Central memory CD8-positive, alpha-beta T cell (primary cell): ENCODE measurements around the gene KIAA0232.
"Not testable (repeated sequence)": the region's sequence is repeated elsewhere in the genome, so short reads cannot be mapped to it uniquely, and the experiment has no call there.

Experiments
- ATAC-seq: fragments of 150-1000 bp; cut with Tn5 transposase; replicated peaks from 2 replicates; pipeline ENCODE4 v1.10.0; 2022; ENCODE audit warnings: mild to moderate bottlenecking, moderate FRiP score, moderate number of reproducible peaks; ENCODE audit not compliant: poor library complexity, severe bottlenecking; ENCODE audit errors: extremely low read depth
- DNase-seq, 2 donors: peaks; one replicate each; pipeline ENCODE4 v3.0.0; 2021; ENCODE audit warnings: low spot score in 2 of 2
- H3K27ac Mint-ChIP-seq: one replicate; pipeline ENCODE4 v1.8.0; 2022; ENCODE audit warnings: low read depth, mild to moderate bottlenecking, moderate library complexity, mixed read lengths
- H3K27me3 Mint-ChIP-seq: one replicate; pipeline ENCODE4 v1.8.0; 2022; ENCODE audit warnings: mixed read lengths
- H3K36me3 Mint-ChIP-seq: one replicate; pipeline ENCODE4 v1.8.0; 2022; ENCODE audit warnings: mild to moderate bottlenecking, moderate library complexity, mixed read lengths; ENCODE audit not compliant: insufficient read depth
- H3K4me1 Mint-ChIP-seq: one replicate; pipeline ENCODE4 v1.8.0; 2022; ENCODE audit warnings: mixed read lengths
- H3K4me3 Mint-ChIP-seq: one replicate; pipeline ENCODE4 v1.8.0; 2022; ENCODE audit warnings: mild to moderate bottlenecking, moderate library complexity, mixed read lengths
- H3K9me3 Mint-ChIP-seq: one replicate; pipeline ENCODE4 v1.8.0; 2022; ENCODE audit warnings: mixed read lengths

The KIAA0232 gene

DNA sequence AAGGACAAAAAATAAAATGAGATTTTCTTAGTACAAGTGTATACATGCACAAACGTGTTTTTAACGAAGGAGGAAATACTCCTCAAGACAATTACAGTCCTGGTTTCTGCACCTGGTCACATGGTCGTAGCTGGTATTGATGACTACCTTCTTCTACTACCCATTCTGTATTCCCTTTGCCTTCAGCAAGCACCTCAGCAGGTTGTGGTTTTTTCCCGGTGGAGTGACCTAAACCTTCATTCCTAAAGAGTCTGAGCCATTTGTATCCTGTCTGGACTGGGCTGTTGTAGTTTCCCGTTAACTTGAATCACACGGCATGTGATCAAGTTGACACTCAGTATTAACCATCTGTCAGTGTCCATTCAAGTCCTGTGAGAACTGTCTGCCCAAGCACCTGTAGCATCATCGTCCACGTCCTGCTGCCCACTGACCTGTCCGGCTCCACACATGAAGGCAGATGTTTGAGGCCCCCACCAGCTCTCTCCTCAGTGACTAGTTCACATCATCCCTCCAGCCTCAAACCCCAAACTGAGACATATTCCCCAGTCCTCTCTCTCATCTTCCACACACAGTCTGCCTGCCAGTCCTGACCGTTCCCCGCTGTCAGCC, 96.0 kb downstream of the KIAA0232 start:
- ATAC-seq = no peak
- Mint-ChIP-seq H3K27me3 (no peaks in the 10 kb centered on the region), H3K36me3 (peaks cover 30% of the 10 kb centered on the region), H3K4me3 (no peak overlapping the region), H3K9me3 (no peaks in the 10 kb centered on the region), H3K27ac (peak overlapping the region; percentile 6), H3K4me1 (peaks cover 18% of the 10 kb centered on the region)
- DNase-seq = no peak

- Mint-ChIP-seq H3K27me3 (no peaks in the 10 kb centered on the region), H3K4me3 (no peak overlapping the region), H3K4me1 (peaks cover 12% of the 10 kb centered on the region), H3K36me3 (peaks cover 32% of the 10 kb centered on the region), H3K27ac (no peak overlapping the region), H3K9me3 (no peaks in the 10 kb centered on the region)
- ATAC-seq = no peak
- no peak for DNase-seq
Observed at GRCh38 chr4:6880691-6881090, 98.2 kb downstream of the KIAA0232 start.

DNA sequence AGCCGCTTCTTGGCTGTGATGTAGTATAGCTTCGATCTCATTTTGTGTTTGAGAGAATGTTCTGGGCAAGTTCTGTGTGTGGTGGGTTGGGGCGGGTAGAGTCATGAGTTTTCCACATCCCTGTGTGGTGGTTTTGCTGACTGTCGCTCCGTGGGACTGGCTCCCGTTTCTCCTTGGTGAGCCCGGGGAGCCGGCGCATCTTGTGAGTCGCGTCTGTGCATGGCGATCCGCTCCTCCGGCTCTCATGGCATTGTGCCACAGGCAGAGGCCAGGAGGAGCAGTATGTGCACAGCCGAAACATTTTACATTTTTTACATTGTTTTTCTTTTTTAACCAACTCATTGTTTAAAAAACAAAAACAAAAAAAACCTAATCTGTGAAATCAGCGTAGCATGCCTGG, 99.4 kb downstream of the KIAA0232 start:
- Mint-ChIP-seq H3K36me3 (peaks cover 30% of the 10 kb centered on the region), H3K9me3 (no peaks in the 10 kb centered on the region), H3K27me3 (no peaks in the 10 kb centered on the region), H3K4me3 (no peak overlapping the region), H3K27ac (no peak overlapping the region), H3K4me1 (peaks cover 4% of the 10 kb centered on the region)
- no peak for DNase-seq
- ATAC-seq = no peak

GRCh38 chr4:6884341-6884870, 101.9 kb downstream of the KIAA0232 start:
- DNase-seq = no peak
- ATAC-seq = no peak
- Mint-ChIP-seq H3K36me3 (peaks cover 20% of the 10 kb centered on the region), H3K4me3 (no peak overlapping the region), H3K27me3 (no peaks in the 10 kb centered on the region), H3K9me3 (no peaks in the 10 kb centered on the region), H3K4me1 (no peaks in the 10 kb centered on the region), H3K27ac (no peak overlapping the region)

DNA sequence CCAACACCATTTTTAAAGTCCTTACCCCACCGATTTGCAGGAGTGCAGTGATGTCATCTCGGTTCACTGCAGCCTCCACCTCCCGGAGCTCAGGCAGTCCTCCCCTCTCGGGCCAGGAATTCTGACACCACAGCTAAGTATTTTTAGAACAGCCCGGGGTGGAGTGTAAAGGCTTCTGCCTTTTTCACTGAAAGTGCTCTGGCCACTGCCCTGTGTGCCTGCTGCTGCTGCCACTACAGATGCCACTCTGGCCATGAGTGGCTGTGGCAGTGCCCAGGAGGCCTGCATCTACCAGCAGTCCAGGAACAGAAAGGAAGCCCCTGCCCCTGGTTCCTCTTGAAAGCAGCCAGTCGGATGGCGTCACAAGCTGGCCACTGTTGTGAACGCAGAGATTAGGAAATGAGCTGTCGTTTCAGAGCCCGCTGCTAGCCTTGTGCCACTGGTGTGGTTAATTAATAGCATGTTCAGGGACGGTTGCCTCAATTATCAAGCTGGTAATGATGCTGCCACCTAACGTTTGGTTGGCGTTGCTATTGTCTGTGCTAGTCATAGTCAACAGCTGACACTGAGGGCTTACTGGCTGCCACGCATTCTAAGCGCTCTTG, 103.5 kb downstream of the KIAA0232 start:
- H3K27ac Mint-ChIP-seq = no peak overlapping the region
- no peaks in the 10 kb centered on the region for H3K4me1 Mint-ChIP-seq
- no peak overlapping the region for H3K4me3 Mint-ChIP-seq
- no peak for DNase-seq
- peaks cover 14% of the 10 kb centered on the region for H3K36me3 Mint-ChIP-seq
- H3K27me3 Mint-ChIP-seq = no peaks in the 10 kb centered on the region
- no peaks in the 10 kb centered on the region for H3K9me3 Mint-ChIP-seq
- ATAC-seq = peak; percentile 83

- no peak overlapping the region for H3K27ac Mint-ChIP-seq
- no peak overlapping the region for H3K4me3 Mint-ChIP-seq
- peaks cover 5% of the 10 kb centered on the region for H3K4me1 Mint-ChIP-seq
- H3K36me3 Mint-ChIP-seq = peaks cover 10% of the 10 kb centered on the region
- DNase-seq (no peak), ATAC-seq (no peak)
- H3K9me3 Mint-ChIP-seq = no peaks in the 10 kb centered on the region
- no peaks in the 10 kb centered on the region for H3K27me3 Mint-ChIP-seq
Observed at GRCh38 chr4:6886886-6887285, 104.4 kb downstream of the KIAA0232 start.

- Mint-ChIP-seq H3K27ac (no peak overlapping the region), H3K9me3 (no peaks in the 10 kb centered on the region), H3K27me3 (no peaks in the 10 kb centered on the region), H3K4me3 (no peak overlapping the region), H3K36me3 (peaks cover 9% of the 10 kb centered on the region), H3K4me1 (peaks cover 14% of the 10 kb centered on the region)
- ATAC-seq (no peak), DNase-seq (no peak)
Observed at GRCh38 chr4:6887591-6888371, 105.3 kb downstream of the KIAA0232 start.

DNA sequence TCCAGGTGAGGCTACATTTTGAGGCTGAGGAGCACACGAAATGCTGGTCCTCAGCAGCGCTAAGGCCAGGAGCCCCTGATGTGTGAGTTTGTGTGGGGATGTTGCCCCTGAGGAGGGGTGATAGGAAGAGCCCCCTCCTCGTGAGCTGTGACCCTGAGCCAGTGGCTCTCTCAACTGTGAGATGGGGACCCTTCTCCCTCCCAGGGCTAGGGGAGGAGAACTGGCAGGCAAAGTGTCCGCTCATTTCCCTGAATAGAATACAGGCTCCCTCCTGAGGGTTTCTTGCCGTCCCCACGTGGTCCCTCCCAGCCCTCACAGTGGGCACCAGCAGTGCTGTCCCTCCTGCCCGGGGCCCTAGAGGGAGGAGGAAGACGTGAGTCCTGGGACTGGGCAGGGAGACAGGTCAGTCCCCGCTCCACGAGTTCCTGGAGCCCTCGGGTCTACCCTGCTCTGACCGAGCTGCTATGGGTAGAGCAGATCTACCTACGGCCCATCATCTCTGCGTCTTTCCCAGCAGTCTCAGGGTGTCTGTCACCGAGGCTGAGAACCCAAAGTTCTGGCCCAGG, 106.1 kb downstream of the KIAA0232 start:
- no peak overlapping the region for H3K4me3 Mint-ChIP-seq
- DNase-seq = no peak
- peaks cover 6% of the 10 kb centered on the region for H3K36me3 Mint-ChIP-seq

GRCh38 chr4:6889101-6889735, 106.7 kb downstream of the KIAA0232 start:
- ATAC-seq (no peak), DNase-seq (no peak)
- Mint-ChIP-seq H3K36me3 (peaks cover 6% of the 10 kb centered on the region), H3K27ac (no peak overlapping the region), H3K27me3 (no peaks in the 10 kb centered on the region), H3K9me3 (no peaks in the 10 kb centered on the region), H3K4me1 (peaks cover 16% of the 10 kb centered on the region), H3K4me3 (no peak overlapping the region)

More for the DNA sequence above, 106.1 kb downstream of the KIAA0232 start:
- H3K27ac Mint-ChIP-seq = no peak overlapping the region
- no peaks in the 10 kb centered on the region for H3K27me3 Mint-ChIP-seq
- no peaks in the 10 kb centered on the region for H3K9me3 Mint-ChIP-seq
- no peak for ATAC-seq
- H3K4me1 Mint-ChIP-seq = peaks cover 16% of the 10 kb centered on the region

GRCh38 chr4:6889736-6890324, 107.3 kb downstream of the KIAA0232 start:
- H3K36me3 Mint-ChIP-seq = peaks cover 6% of the 10 kb centered on the region
- H3K9me3 Mint-ChIP-seq = no peaks in the 10 kb centered on the region
- DNase-seq = no peak
- H3K27me3 Mint-ChIP-seq = no peaks in the 10 kb centered on the region
- no peak for ATAC-seq
- H3K27ac Mint-ChIP-seq = no peak overlapping the region
- no peak overlapping the region for H3K4me3 Mint-ChIP-seq
- H3K4me1 Mint-ChIP-seq = peaks cover 16% of the 10 kb centered on the region

- H3K4me1 Mint-ChIP-seq = peaks cover 16% of the 10 kb centered on the region
- H3K27me3 Mint-ChIP-seq = no peaks in the 10 kb centered on the region
- H3K27ac Mint-ChIP-seq = no peak overlapping the region
- DNase-seq = no peak
- H3K36me3 Mint-ChIP-seq = peaks cover 4% of the 10 kb centered on the region
- H3K4me3 Mint-ChIP-seq = no peak overlapping the region
- no peaks in the 10 kb centered on the region for H3K9me3 Mint-ChIP-seq
- no peak for ATAC-seq
Observed at GRCh38 chr4:6890358-6890757, 107.8 kb downstream of the KIAA0232 start.

DNA sequence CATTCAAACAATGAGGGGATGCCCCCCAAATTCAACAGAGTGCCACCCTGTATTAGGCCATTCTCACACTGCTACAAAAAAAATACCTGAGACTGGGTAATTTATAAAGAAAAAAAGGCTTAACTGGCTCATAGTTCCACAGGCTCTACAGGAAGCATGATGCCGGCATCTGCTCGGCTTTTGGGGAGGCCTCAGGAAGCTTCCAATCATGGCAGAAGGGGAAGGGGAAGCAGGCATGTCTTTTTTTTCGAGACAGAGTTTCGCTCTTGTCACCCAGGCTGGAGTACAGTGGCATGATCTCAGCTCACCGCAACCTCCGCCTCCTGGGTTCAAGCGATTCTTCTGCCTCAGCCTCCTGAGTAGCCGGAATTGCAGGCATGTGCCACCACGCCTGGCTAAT, 108.4 kb downstream of the KIAA0232 start:
- H3K36me3 Mint-ChIP-seq, ATAC-seq, H3K4me3 Mint-ChIP-seq, H3K9me3 Mint-ChIP-seq, H3K27me3 Mint-ChIP-seq, DNase-seq: not testable (repeated sequence)
- H3K27ac Mint-ChIP-seq = peak overlapping the region; percentile 61
- H3K4me1 Mint-ChIP-seq = peaks cover 16% of the 10 kb centered on the region
